HG02840 (cell line): ENCODE results near the gene SMIM41.

Experiments used
- ATAC-seq: cut with Tn5 transposase; IDR thresholded peaks from one replicate; pipeline ENCODE4 v1.9.1; 2021; ENCODE audit warnings: mild to moderate bottlenecking, moderate library complexity, moderate number of reproducible peaks; ENCODE audit not compliant: unreplicated experiment, low FRiP score

SMIM41 gene

DNA sequence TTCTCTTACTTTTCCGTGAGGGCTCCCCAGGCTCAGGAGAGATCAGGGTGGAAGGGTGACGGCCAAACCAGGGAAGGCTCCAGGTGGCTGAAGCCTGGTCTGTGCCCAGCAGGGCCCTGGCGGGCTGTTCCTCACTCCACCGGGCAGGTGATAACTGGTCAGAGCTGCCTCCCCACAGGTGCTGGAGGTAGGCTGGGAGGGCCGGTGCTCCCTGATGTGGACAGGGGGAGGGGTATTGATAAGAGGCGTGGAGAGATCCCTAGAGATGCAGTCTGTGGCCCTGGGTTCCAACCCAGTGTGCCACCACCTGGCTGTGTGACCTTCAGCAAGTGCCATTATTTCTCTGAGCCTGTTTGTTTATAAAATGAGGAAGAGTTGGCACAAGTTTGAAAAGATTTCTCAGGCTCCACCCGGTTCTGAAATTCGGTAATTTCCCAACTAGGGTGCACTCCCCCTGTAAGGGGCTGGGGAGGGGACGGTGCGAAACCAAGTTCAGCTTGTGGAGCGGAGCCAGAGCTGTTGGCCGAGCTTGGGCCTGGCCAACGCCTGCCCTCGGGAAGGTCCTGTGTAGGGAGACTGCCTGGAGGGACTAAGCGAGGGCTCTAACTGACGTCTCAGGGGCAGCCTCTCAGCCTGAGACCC is 29.3 kb upstream of the SMIM41 start:
- ATAC-seq, result no peak

DNA sequence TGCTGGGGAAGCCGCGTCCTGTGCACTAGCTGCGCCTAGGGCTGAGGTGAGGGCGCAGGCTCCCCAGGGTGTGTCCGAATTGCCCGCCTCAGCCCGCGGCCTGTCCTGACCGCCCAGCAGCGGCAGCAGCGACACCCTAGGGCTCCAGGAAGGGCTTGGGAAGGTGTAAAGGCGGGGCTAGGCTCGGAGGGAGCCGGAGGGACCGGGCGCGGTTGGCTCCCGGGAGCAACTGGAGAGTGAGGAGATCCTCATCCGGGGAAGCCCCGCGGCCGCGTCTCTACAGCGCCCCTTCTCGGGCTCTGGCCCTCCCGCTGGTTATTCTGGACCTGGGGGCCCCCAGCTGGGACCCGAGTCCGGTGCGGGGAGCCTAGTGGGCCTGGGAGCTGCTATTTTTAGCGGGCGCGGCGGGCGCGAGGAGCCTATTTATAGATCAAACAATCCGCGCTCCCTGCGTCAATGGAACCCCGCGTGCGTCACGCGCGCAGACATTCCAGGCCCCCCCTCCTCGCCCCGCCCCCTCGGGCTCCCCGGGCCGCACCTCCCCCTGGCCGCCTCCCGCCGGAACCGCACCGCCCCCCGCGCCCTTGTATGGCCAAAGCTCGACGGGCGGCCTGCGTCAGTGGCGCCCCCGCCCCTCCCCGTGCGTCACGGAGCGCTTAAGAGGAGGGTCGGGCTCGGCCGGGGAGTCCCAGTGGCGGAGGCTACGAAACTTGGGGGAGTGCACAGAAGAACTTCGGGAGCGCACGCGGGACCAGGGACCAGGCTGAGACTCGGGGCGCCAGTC is 28.6 kb upstream of the SMIM41 start, which contains the start of gene NR4A1:
Gene NR4A1 (plus strand): TSS at position 685 of the 784 bp plus-strand sequence. CDS start 2,887 bp downstream, outside the sequence.
- ATAC-seq, result peak; percentile 73

DNA sequence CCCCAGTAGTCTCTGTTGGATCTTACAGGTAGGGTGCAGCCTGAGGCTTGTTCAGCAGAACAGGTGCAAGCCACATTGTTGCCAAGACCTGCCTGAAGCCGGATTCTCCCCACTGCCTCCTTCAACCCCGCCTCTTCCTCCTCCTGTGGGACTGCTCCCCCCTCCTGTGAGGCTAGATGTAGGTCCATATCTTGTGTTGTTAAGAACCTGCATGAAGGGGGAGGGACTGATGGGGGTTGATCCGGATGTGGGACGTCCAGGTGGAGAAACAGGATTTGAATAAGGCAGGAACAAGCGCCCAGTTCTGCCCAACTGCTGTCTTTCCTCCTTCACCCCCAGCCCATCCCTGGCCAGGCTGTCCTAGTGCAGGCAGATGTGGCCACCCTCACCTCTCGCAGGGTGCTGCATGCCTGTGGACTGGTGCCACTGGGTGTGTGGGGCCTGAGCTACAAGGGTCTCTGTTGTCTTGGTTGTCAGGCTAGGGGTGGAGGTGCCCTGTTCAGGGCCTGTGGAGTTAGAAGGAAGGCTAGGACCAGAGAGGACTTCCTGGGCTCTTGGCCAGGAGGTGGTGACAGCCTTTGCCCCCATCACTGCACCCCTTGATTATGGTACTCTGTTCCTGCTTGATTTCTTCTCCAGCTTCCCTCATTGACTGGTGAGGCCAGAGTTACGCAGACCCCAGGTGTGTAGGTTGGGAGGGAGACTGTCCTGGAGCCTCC is 26.9 kb upstream of the SMIM41 start:
- ATAC-seq, result no peak

DNA sequence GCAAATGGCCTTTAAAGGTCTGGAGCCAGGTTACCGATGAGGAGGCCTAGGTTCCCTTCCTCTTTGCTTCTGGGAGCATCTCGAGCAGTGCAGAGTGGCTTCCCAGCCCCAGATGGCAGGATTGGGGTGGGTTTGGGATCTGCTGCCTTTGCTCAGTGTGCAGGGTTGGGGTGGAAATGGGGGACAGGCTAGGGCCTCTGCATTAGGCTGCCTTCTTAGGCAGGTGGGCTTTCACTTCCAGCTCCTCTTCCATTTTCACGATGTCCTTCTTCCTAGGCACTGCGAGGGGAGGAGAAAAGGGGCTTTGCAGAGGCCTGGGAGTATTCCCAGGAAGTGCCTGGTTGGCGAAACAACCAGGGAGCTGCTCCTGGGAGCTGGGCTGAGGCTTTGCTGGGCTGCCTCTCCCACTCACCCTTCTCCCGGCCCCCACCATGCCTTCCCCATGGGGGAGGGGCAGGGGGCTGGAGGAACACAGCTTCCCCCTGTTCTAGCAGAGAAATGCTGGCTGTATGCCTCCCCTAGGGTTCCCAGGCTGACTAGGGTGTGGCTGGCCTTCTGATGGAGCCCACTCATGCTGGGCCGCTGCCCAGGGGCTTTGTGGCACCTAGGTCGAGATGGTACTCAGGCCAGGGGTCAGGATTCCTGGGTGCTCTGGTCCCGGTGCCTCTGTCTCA is 25.8 kb upstream of the SMIM41 start:
- ATAC-seq, result no peak

DNA sequence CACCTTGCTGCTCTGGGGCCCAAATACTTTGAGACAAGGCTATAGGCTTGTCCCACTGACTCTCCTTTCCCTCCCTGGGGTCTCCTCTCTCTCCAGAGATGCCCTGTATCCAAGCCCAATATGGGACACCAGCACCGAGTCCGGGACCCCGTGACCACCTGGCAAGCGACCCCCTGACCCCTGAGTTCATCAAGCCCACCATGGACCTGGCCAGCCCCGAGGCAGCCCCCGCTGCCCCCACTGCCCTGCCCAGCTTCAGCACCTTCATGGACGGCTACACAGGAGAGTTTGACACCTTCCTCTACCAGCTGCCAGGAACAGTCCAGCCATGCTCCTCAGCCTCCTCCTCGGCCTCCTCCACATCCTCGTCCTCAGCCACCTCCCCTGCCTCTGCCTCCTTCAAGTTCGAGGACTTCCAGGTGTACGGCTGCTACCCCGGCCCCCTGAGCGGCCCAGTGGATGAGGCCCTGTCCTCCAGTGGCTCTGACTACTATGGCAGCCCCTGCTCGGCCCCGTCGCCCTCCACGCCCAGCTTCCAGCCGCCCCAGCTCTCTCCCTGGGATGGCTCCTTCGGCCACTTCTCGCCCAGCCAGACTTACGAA is 25.2 kb upstream of the SMIM41 start:
- ATAC-seq, result no peak

DNA sequence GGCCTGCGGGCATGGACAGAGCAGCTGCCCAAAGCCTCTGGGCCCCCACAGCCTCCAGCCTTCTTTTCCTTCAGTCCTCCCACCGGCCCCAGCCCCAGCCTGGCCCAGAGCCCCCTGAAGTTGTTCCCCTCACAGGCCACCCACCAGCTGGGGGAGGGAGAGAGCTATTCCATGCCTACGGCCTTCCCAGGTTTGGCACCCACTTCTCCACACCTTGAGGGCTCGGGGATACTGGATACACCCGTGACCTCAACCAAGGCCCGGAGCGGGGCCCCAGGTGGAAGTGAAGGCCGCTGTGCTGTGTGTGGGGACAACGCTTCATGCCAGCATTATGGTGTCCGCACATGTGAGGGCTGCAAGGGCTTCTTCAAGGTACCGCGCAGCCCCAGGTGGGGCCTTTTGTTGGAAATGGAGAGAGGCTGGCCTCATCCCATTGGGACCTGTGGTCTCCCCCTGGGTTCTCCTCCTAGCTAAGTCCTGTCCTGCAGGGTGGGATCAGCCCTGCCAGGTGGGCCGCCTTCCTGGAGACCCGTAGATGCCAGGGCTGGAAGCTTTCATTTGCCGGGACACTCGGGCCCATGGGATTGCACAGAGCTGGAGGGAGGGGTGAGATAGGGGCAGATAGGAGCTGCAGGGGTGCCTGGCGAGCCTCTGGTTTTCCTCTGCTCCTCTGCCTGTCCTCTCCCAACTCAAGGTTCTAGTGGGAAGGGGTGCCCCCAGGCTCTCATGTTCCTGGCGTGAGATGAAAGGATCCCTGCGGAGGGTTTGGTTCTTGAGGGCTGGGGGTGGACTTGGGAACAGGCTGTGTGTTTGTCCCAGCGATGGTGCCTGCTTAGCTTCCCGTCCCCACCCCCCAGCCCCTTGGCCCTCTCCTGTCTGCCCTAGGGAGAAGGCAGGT is 24.4 kb upstream of the SMIM41 start:
- no peak for ATAC-seq

DNA sequence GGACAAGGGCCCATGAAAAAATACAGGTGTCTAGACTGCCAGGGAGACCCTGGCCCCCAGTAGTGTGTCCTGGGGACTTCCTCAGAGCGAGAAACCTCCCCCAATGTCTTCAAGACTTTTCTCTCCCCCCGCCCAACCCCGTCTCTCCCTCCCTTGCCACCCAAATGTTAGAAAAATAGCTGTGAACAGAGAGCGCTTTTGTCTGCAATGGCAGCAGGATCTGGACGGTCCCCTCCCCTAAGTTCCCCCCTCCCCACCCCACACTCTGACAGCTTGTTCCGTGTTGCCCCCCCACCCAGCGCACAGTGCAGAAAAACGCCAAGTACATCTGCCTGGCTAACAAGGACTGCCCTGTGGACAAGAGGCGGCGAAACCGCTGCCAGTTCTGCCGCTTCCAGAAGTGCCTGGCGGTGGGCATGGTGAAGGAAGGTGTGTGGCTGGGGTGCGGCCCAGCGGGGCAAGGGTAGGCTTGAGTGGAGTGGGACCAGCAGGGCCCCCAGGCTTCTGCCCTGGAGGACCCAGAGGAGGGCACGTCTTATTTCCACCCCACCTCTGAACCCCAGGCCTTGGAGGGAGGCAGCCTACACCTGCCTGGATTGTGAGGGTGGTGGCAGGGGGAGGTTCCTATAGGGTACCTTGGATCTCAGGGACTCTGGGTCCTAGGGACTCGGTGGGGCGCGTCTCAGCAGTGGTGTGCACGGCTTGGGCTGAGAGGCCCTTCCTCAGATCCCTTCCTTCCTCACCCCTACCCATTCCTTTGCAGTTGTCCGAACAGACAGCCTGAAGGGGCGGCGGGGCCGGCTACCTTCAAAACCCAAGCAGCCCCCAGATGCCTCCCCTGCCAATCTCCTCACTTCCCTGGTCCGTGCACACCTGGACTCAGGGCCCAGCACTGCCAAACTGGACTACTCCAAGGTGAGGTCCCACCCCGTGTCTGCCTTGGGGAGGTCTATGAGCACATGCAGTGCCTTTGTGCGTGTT is 23.5 kb upstream of the SMIM41 start:
- no peak for ATAC-seq

DNA sequence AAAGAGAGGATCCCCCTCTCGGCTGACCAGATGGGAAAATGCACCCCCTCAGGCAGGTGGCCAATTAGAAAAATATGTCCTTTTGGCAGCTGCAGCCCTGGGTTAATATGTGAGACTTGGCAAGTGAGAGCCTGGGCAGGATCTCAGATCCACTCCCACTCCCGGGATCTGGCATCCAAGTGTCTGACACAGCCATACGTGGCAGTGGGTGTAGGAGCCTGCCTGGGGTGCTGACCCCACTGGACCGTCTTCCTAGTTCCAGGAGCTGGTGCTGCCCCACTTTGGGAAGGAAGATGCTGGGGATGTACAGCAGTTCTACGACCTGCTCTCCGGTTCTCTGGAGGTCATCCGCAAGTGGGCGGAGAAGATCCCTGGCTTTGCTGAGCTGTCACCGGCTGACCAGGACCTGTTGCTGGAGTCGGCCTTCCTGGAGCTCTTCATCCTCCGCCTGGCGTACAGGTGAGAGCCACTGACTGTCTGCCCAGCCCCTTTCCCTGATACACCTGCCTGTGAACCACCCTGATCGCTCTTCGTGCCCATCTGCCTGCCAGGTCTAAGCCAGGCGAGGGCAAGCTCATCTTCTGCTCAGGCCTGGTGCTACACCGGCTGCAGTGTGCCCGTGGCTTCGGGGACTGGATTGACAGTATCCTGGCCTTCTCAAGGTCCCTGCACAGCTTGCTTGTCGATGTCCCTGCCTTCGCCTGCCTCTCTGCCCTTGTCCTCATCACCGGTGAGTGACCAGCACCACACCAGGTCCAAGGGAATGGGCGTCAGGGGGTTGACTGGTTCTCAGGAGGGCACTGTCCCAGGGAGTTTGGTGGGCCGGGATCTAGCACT is 22.5 kb upstream of the SMIM41 start:
- ATAC-seq, result no peak

DNA sequence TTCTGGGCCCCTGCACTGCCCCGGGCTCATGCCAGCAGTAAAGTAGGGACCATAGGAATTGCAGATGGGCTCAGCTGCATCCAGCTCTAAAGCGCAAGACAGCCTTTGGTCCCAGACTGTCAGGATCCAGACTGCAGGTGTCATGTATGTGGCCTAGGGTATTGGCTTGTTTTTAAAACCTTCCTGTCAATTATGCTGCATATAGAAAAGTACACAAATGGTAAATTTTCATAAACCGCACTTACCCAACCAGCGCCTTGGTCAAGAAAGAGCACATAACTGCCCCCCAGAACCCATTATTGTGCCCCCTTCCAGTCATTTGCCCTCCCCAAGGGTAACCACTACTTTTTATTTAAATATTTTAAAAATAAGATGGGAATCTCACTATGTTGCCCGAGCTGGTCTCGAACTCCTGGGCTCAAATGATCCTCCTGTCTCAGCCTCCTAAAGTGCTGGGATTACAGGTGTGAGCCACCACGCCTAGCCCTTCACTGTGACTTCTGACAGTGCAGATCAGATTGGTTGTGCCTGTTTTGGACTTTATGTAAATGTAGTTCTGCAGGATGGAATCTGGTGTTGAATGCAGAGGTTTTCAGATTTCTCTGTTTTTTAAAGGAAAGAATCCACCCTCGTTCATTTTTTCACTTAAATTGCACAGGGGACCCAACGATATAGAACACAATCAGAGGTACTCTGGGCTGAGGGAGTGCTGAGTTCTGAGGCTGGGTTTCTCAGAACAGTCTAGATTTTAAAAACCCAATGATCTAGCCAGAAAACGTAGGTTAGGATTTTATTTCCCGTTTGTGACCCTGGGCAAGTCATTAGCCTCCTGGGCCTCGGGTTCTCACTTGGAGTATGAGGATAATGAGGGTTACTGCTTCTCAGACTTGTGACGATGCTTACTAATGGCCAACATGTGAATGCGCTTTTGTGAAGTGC is 21.6 kb upstream of the SMIM41 start:
- ATAC-seq, result no peak

DNA sequence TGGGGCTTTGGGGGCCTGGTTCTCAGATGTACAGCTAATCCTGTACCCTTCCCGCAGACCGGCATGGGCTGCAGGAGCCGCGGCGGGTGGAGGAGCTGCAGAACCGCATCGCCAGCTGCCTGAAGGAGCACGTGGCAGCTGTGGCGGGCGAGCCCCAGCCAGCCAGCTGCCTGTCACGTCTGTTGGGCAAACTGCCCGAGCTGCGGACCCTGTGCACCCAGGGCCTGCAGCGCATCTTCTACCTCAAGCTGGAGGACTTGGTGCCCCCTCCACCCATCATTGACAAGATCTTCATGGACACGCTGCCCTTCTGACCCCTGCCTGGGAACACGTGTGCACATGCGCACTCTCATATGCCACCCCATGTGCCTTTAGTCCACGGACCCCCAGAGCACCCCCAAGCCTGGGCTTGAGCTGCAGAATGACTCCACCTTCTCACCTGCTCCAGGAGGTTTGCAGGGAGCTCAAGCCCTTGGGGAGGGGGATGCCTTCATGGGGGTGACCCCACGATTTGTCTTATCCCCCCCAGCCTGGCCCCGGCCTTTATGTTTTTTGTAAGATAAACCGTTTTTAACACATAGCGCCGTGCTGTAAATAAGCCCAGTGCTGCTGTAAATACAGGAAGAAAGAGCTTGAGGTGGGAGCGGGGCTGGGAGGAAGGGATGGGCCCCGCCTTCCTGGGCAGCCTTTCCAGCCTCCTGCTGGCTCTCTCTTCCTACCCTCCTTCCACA is 20.7 kb upstream of the SMIM41 start:
- no peak for ATAC-seq

DNA sequence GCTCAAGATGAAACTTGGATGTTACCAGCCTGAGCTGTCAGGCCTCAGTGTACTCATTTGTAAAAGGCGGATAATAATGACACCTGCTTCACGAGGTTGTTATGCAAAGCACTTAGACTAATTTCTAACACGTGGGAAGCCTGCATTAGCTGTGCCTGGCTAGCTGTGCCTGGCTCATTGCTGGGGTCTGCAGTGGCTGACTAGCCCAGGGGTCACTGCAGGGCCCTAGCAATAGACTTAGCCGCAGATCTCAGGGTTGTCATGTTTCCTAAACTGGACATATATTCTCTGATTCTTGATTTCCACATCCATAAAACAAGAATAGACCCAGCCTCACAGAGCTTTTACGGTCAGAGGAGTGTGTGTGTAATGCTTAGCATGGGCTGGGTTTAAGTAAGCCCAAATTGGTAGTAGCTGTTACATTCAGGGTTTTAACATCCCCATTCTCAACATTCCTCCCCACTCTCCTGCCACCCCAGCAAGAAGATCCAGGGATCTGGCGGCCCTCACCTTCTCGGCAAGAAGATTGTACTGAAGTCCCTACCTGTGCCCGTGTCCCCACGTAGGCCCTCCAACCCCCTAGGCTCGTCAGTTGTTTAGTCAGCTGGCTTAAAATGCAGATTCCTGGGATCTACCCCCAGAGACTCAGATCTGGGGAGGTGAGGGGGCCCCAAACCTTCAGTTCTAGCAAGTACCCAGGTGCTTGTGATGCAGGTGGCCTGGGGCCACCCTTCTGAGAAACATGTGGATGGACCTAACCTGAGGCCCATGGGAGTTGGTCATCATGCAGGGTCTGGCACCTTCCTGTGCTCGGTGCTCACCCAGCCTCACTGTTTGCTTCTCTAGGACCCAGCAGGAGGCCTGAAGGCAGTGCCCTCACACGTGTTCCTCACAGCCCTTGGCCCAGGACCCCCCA is 19.7 kb upstream of the SMIM41 start:
- no peak for ATAC-seq

DNA sequence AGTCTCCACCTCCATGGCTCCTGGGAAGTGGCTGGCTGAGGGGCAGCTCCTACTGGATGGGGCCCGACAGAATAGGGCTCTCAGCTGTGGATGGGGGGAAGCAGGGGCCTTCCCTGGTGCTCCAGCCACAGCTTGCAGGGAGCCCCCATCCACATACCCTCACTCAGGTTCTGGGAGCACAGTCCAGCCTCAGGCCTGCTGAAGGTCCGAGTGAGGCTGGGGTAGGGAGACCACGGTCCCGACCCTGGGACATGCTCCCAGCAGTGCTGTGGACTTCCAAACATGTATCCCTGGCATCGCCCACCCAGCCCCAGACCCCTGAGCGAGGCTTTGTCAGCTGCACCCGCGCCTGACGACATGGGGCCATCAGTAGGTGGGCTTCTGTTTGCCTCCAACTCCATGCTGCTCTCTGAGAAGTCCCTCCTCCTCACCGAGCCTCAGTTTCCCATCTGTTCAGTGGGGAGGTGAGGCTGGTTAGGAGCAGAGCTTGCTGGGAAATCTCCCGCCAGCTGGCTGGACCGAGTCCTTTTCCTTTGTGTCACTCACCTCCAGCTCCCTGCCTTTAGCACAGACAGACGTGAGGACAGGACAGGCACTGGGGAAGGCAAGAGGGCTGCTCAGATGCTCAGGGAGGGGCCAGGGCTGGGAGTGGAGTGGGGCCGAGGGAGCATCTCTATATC is 18.9 kb upstream of the SMIM41 start:
- no peak for ATAC-seq

DNA sequence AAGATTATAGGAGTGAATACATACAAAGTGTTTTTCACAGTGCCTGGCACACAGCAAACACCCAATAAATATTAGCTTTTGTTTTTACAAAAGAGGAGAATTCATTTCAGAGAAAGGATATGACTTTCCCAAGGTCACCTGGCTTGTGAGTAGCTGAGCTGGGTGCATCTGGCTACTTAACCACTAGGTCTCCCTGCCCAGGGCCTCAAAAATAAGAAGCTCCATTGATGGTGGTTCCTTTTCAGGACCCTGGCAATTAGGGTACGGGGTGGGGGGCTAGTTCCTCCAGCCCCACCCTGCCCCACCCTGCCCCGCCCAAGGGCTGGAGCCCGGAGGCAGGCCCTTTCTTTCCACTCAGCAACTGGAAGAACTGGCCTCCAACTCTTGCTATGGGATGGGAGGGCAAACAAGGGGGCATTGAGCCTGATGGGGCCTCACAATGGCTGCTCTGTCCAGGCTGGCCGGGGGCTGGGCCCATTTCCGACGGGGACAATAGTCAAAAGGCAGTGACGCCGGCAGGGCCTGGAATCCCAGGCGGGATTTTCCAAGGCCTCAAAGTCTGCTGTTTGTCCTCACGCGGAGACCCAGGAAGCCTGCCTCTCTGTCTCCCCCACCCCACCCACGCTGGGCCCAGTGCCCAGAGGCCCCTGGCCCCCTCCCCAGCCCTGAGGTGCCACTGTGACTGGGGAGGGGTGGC is 17.9 kb upstream of the SMIM41 start:
- no peak for ATAC-seq
